Measurements from ENCODE around the gene COX14.
"Not testable (repeated sequence)": the region's sequence is repeated elsewhere in the genome, so short reads cannot be mapped to it uniquely, and the experiment has no call there.

The COX14 gene

GRCh38 chr12:50154947-50155346, 42.9 kb downstream of the COX14 start:
- DNase-seq (ENCODE audit: low read depth) = not testable (repeated sequence)

- DNase-seq (ENCODE audit: low read depth) = no peak
These were observed 44.6 kb downstream of the COX14 start for GRCh38 chr12:50156641-50157040.

GRCh38 chr12:50157259-50157658, 45.2 kb downstream of the COX14 start:
- DNase-seq (ENCODE audit: low read depth) = no peak

GRCh38 chr12:50160643-50161042, 48.6 kb downstream of the COX14 start:
- no peak for DNase-seq (ENCODE audit: low read depth)

- no peak for DNase-seq (ENCODE audit: low read depth)
These were observed 50.2 kb downstream of the COX14 start for GRCh38 chr12:50162230-50162629.

GRCh38 chr12:50164963-50165362, 52.9 kb downstream of the COX14 start:
- no peak for DNase-seq (ENCODE audit: low read depth)

GRCh38 chr12:50166799-50167048, 54.7 kb downstream of the COX14 start:
- DNase-seq (ENCODE audit: low read depth) = no peak

- peak; percentile 96 for DNase-seq (ENCODE audit: low read depth)
These were observed 55.2 kb downstream of the COX14 start, which contains the start of gene CERS5 for GRCh38 chr12:50167049-50167828. CERS5 (minus strand) TSS chr12:50167369; CDS start chr12:50167297, 72 bp downstream.

Measured in T-helper 22 cell (primary cell).